HCT116 (cell line): ENCODE data around the gene IPO7. TPM values are rescaled to one million over a fixed set of nuclear protein-coding genes. Genes with fewer than 3 reads are reported as not detected.

Experiments
- ATAC-seq: fragments of 200-7000 bp; cut with Tn5 transposase; 2 replicates; pipeline ENCODE4 v1.9.1; 2020; ENCODE audit warnings: mild to moderate bottlenecking, moderate library complexity
- BruUV-seq: library from RNA; stranded (reverse); fragments of 400-500 nt; replicated peaks from 2 replicates; lab custom pipeline; 2021; lab: Mats Ljungman, UMichigan
- CTCF ChIA-PET: fragments of 300-600 bp; sonication (Branson Sonifier 250); formaldehyde crosslinking; loops from one replicate; lab custom pipeline; 2021; ENCODE audit warnings: antibody characterized with exemption; lab: Charles Lee
- POLR2A ChIA-PET: fragments of 300-600, 350-600 bp; sonication (Branson Sonifier 250); formaldehyde crosslinking; loops from one replicate; lab custom pipeline; 2021; ENCODE audit warnings: antibody characterized with exemption; lab: Charles Lee
- RAD21 ChIA-PET, 2 experiments: fragments of 300-600 bp; sonication (Branson Sonifier 250); formaldehyde crosslinking; loops; one replicate each; lab custom pipeline; 2023; ENCODE audit warnings: low total read pairs in 2 of 2; ENCODE audit not compliant: uncharacterized antibody in 2 of 2, unreplicated experiment in 2 of 2, low non-redundant PET in 1 of 2; lab: Charles Lee
- DNase-seq: peaks from one replicate; pipeline ENCODE4 v3.0.0-alpha.2; 2010; ENCODE audit warnings: low read depth, low spot score
- H2AFZ ChIP-seq: fragments of 200-600 bp; shearing (Covaris generic), sonication (generic); 2 replicates; pipeline ENCODE4 v1.6.1; 2017; ENCODE audit warnings: low read depth, mixed run types, mixed read lengths, antibody characterized with exemption, low read length; ENCODE audit not compliant: poor library complexity, severe bottlenecking
- H3K27ac ChIP-seq: 2 replicates; pipeline ENCODE4 v1.5.1; 2012; ENCODE audit warnings: low read depth, low read length
- H3K27me3 ChIP-seq: fragments of 200-600 bp; sonication (generic); 2 replicates; pipeline ENCODE4 v1.6.1; 2016; ENCODE audit warnings: mixed run types, low read length, mixed read lengths; ENCODE audit not compliant: insufficient read depth
- H3K36me3 ChIP-seq, 2 experiments: fragments of 200-500 bp in 1 of 2; fragments of 200-600 bp in 1 of 2; sonication (Bioruptor generic) in 1 of 2; sonication (generic) in 1 of 2; 2 replicates each; pipeline versions ENCODE4 v1.5.1 to v1.6.1; 2014 to 2016; ENCODE audit warnings: low read length in 2 of 2, inconsistent platforms in 1 of 2, mixed read lengths in 1 of 2, mixed run types in 1 of 2; ENCODE audit not compliant: insufficient read depth in 2 of 2, control insufficient read depth in 1 of 2
- H3K4me1 ChIP-seq, 2 experiments: fragments of 200-600 bp in 1 of 2; sonication (generic) in 1 of 2; 2 replicates each; pipeline versions ENCODE4 v1.5.1 to v1.6.1; 2012 to 2017; ENCODE audit warnings: low read length in 2 of 2, inconsistent platforms in 1 of 2, mild to moderate bottlenecking in 1 of 2, mixed read lengths in 1 of 2, mixed run types in 1 of 2, moderate library complexity in 1 of 2; ENCODE audit not compliant: insufficient read depth in 2 of 2, control insufficient read depth in 1 of 2
- H3K4me2 ChIP-seq: fragments of 200-600 bp; sonication (generic); 2 replicates; pipeline ENCODE4 v1.6.1; 2017; ENCODE audit warnings: mixed run types, low read length, mixed read lengths
- H3K4me3 ChIP-seq, 2 experiments: fragments of 200-600 bp in 1 of 2; sonication (generic) in 1 of 2; replicated peaks in 1 of 2; 2 replicates each; pipeline ENCODE4 v1.5.1; 2011 to 2016; ENCODE audit warnings: low read length in 2 of 2, control low read depth in 1 of 2, low read depth in 1 of 2, mild to moderate bottlenecking in 1 of 2, mixed read lengths in 1 of 2, mixed run types in 1 of 2
- H3K79me2 ChIP-seq: fragments of 200-600 bp; sonication (generic); 2 replicates; pipeline ENCODE4 v1.6.1; 2017; ENCODE audit warnings: mild to moderate bottlenecking, mixed run types, low read length, moderate library complexity, mixed read lengths; ENCODE audit not compliant: insufficient read depth
- H3K9ac ChIP-seq: fragments of 200-600 bp; sonication (generic); 2 replicates; pipeline ENCODE4 v1.6.1; 2016; ENCODE audit warnings: low read length, mixed read lengths
- H3K9me2 ChIP-seq: fragments of 200-600 bp; sonication (generic), shearing (Covaris generic); 2 replicates; pipeline ENCODE4 v1.6.1; 2017; ENCODE audit warnings: mixed run types, mild to moderate bottlenecking, moderate library complexity; ENCODE audit not compliant: insufficient read depth
- H3K9me3 ChIP-seq, 2 experiments: fragments of 200-500 bp in 1 of 2; fragments of 200-600 bp in 1 of 2; sonication (Bioruptor generic) in 1 of 2; sonication (generic) in 1 of 2; 2 replicates each; pipeline ENCODE4 v1.6.1; 2014 to 2017; ENCODE audit warnings: low read length in 2 of 2, mixed read lengths in 2 of 2, inconsistent platforms in 1 of 2, low read depth in 1 of 2, mild to moderate bottlenecking in 1 of 2, mixed run types in 1 of 2, moderate library complexity in 1 of 2; ENCODE audit not compliant: control insufficient read depth in 1 of 2, insufficient read depth in 1 of 2
- H4K20me1 ChIP-seq: fragments of 200-600 bp; sonication (generic), shearing (Covaris generic); 2 replicates; pipeline ENCODE4 v1.6.1; 2017; ENCODE audit warnings: mixed run types, mild to moderate bottlenecking, moderate library complexity; ENCODE audit not compliant: insufficient read depth
- CEBPB ChIP-seq: IDR thresholded peaks from 2 replicates; pipeline ENCODE4 v1.6.1; 2012; ENCODE audit warnings: low read depth
- EGR1 ChIP-seq: IDR thresholded peaks from 2 replicates; pipeline ENCODE4 v1.6.1; 2012; ENCODE audit warnings: low read depth
- EZH2 ChIP-seq: fragments of 200-600 bp; sonication (generic); IDR thresholded peaks from 2 replicates; pipeline ENCODE4 v1.6.1; 2017; ENCODE audit warnings: antibody characterized with exemption, mixed run types
- FOSL1 ChIP-seq: IDR thresholded peaks from 2 replicates; pipeline ENCODE4 v1.6.1; 2012; ENCODE audit warnings: low read depth
- POLR2AphosphoS5 ChIP-seq: IDR thresholded peaks from 2 replicates; pipeline ENCODE4 v1.6.1; 2011; ENCODE audit warnings: mild to moderate bottlenecking, low read depth, low read length, moderate library complexity
- REST ChIP-seq: IDR thresholded peaks from 2 replicates; pipeline ENCODE4 v1.6.1; 2012; ENCODE audit warnings: low read depth
- SP1 ChIP-seq: IDR thresholded peaks from 2 replicates; pipeline ENCODE4 v1.6.1; 2012; ENCODE audit warnings: low read depth
- TCF7L2 ChIP-seq: IDR thresholded peaks from 2 replicates; pipeline ENCODE4 v1.7.0; 2011; ENCODE audit warnings: borderline replicate concordance, inconsistent platforms; ENCODE audit not compliant: insufficient read depth, insufficient read length; ENCODE audit errors: extremely low read depth
- YY1 ChIP-seq: IDR thresholded peaks from 2 replicates; pipeline ENCODE4 v1.6.1; 2011; ENCODE audit warnings: low read length, low read depth, moderate library complexity, mild to moderate bottlenecking; ENCODE audit not compliant: insufficient replicate concordance; ENCODE audit errors: extremely low read depth
- ZBTB33 ChIP-seq: IDR thresholded peaks from 2 replicates; pipeline ENCODE4 v1.6.1; 2011; ENCODE audit warnings: mild to moderate bottlenecking, low read length, moderate library complexity; ENCODE audit not compliant: insufficient replicate concordance; ENCODE audit errors: extremely low read depth
- ZFX ChIP-seq: fragments of 450-650 bp; IDR thresholded peaks from 2 replicates; pipeline ENCODE4 v1.6.1; 2017
- intact Hi-C: fragments of 100-400 bp; cut with micrococcal nuclease; formaldehyde crosslinking; loops from 2 replicates; pipeline ENCODE4 v1.10.0; 2022
- total RNA-seq: library from RNA; stranded (reverse); gene quantifications from one replicate; pipeline ENCODE4 v1.2.1, GENCODE V29; 2021; ENCODE audit not compliant: unreplicated experiment

Gene IPO7
- total RNA-seq, 1 experiment from 2014 or later = 186 TPM

- H3K9me2 ChIP-seq = no peaks in the 10 kb centered on the region
- no TSS peak for BruUV-seq
- H2AFZ ChIP-seq = no peak overlapping the region
- no peak overlapping the region for H3K27ac ChIP-seq
- DNase-seq (no peak), ATAC-seq (no peak)
- peaks cover 0 to 22% of the 10 kb centered on the region in 2 experiments; a peak in 1 of 4 replicates for H3K4me1 ChIP-seq
- ChIA-PET POLR2A (no interaction called here), CTCF (no interaction called here), RAD21 (no interaction called here)
- peaks cover 99% of the 10 kb centered on the region for H3K79me2 ChIP-seq
- peaks cover 70% of the 10 kb centered on the region for H4K20me1 ChIP-seq
- intact Hi-C loops = loop anchor here (10.0 kb wide), 1 partner anchor 232 kb away; no protein-coding TSS in a partner anchor
- H3K4me3 ChIP-seq = no peak overlapping the region
- H3K9me3 ChIP-seq = no peaks in the 10 kb centered on the region
- peaks cover 7 to 36% of the 10 kb centered on the region in 2 experiments for H3K36me3 ChIP-seq
- TF ChIP-seq SP1 (no peak), POLR2AphosphoS5 (no peak), CEBPB (no peak), EZH2 (no peak), REST (no peak), ZBTB33 (no peak), ZFX (no peak), FOSL1 (no peak), YY1 (no peak), EGR1 (no peak), TCF7L2 (no peak)
- H3K4me2 ChIP-seq = no peak overlapping the region
- H3K27me3 ChIP-seq = no peaks in the 10 kb centered on the region
- no peak overlapping the region for H3K9ac ChIP-seq
Observed at GRCh38 chr11:9396310-9396709, 11.9 kb downstream of the IPO7 start.
